Stimulated activated naive CD8-positive, alpha-beta T cell treated with anti-CD3 and anti-CD28 coated beads, Interleukin-15, Interleukin-2, amounts not matched to agents 100 ng/mL and 50 ng/mL, for 24 hours (primary cell): Measurements from ENCODE around the gene CPXM2.

ENCODE experiments used
- H3K27ac Mint-ChIP-seq: one replicate; pipeline ENCODE4 v1.8.0; 2021; ENCODE audit warnings: mild to moderate bottlenecking, mixed read lengths
- H3K27me3 Mint-ChIP-seq: one replicate; pipeline ENCODE4 v1.8.0; 2021; ENCODE audit warnings: mixed read lengths
- H3K36me3 Mint-ChIP-seq: one replicate; pipeline ENCODE4 v1.8.0; 2021; ENCODE audit warnings: low read depth, mixed read lengths
- H3K4me1 Mint-ChIP-seq: one replicate; pipeline ENCODE4 v1.8.0; 2021; ENCODE audit warnings: low read depth, mixed read lengths
- H3K4me3 Mint-ChIP-seq: one replicate; pipeline ENCODE4 v1.8.0; 2021; ENCODE audit warnings: mild to moderate bottlenecking, mixed read lengths
- H3K9me3 Mint-ChIP-seq: one replicate; pipeline ENCODE4 v1.8.0; 2021; ENCODE audit warnings: mixed read lengths

Gene CPXM2

DNA sequence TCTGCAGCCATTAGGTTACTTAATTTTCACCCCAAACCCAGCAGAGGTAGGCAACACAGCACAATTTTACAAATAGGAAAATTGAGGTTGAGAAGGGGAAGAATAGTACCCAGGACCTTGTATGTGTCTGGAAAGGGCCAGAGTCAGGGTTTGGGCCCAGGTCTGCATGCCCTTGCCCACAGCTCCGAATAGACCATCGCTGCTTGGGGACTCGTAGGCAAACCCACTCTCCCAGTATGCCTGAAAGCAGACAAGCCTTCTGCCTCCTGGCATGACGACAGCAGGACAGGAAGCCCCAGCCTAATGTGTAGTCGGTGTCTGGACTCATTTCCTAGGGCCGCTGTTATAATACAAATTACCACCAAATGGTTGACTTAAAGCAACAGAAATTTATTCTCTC lies 133.8 kb downstream of the CPXM2 start:
- H3K4me1 Mint-ChIP-seq: no peaks in the 10 kb centered on the region
- H3K36me3 Mint-ChIP-seq: no peaks in the 10 kb centered on the region
- no peaks in the 10 kb centered on the region for H3K9me3 Mint-ChIP-seq
- no peak overlapping the region for H3K4me3 Mint-ChIP-seq
- no peak overlapping the region for H3K27ac Mint-ChIP-seq
- peaks cover 33% of the 10 kb centered on the region for H3K27me3 Mint-ChIP-seq

DNA sequence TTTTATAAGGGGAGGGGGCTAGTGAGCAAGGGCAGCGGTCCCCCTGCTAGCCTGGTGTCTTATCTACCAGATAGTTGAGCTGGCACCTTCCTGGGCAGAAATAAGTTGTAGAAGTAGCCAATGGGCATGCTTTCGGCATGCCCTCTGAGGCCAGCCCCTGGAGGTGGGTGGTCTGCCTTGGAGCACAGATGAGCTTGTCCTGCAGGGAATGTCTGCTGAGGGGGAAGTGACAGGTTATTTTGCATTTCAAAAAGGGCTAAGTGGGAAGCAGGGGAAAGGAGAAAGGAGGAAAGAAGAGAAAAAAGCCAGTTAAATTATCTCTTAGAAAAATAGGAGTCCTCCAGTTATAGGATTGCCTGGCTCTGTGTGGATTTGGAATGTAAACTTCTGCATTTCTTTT lies 136.5 kb downstream of the CPXM2 start:
- H3K9me3 Mint-ChIP-seq: no peaks in the 10 kb centered on the region
- H3K4me3 Mint-ChIP-seq: no peak overlapping the region
- no peaks in the 10 kb centered on the region for H3K36me3 Mint-ChIP-seq
- H3K27ac Mint-ChIP-seq: no peak overlapping the region
- H3K4me1 Mint-ChIP-seq: no peaks in the 10 kb centered on the region
- H3K27me3 Mint-ChIP-seq: peaks cover 26% of the 10 kb centered on the region

DNA sequence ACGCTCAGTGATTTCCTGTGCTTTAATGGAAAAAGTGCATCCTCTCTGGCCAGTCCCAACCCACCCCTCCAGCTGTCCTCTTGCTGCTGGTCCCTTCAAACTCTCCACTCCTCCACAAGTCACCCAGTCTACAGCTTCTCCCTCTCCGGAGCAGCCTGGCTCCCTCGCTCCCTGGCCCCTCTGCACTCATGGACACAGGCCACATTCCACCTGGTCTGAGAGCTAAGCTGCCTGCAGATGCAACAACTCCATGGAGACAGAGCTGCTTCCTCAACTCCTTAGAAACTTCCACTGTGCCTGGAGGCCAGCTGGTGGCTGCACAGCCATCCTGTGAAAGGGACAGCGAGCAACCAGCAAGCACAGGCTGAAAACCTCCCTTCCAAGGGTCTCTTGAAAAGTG lies 137.5 kb downstream of the CPXM2 start:
- no peak overlapping the region for H3K27ac Mint-ChIP-seq
- H3K36me3 Mint-ChIP-seq: no peaks in the 10 kb centered on the region
- H3K4me3 Mint-ChIP-seq: no peak overlapping the region
- H3K27me3 Mint-ChIP-seq: peaks cover 19% of the 10 kb centered on the region
- no peaks in the 10 kb centered on the region for H3K9me3 Mint-ChIP-seq
- H3K4me1 Mint-ChIP-seq: no peaks in the 10 kb centered on the region

DNA sequence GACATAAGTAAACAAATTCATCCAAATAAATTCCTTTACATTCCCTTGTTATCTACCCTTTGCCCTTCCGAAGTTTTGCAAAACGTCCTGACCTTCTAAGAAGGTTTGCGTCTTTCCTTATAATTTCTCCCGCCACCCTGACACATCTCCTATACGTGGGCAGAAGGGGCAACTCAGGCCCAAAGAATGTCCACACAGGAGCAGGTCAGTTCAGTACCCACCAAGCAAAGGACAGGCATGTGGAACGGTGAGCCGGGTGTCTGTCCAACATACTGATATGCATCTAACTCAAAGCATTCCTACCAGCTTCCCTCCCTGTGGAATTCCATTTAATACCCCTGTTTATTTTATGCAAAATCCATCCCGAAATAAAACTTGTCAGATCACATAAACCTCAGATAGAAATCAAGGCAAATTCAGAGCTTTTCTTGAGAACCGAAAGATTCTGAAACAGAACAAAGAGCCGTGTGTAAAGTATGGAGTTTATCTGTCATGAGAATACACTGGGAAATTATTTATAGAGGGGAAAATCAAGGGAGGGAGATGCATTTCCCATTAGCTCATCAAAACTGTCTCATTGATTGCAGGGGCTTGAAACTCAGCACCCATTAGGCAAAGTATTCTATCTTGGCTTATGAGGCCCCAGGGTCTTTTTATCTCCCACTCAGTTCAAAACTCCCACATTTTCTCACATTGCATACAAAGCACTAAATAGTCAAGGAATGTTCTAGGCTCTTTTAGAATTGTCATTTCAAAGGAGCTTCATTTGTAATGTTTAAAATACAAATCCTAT lies 140.1 kb downstream of the CPXM2 start:
- Mint-ChIP-seq H3K4me3 (no peak overlapping the region), H3K36me3 (no peaks in the 10 kb centered on the region), H3K27me3 (peaks cover 11% of the 10 kb centered on the region), H3K9me3 (no peaks in the 10 kb centered on the region), H3K27ac (no peak overlapping the region), H3K4me1 (no peaks in the 10 kb centered on the region)

DNA sequence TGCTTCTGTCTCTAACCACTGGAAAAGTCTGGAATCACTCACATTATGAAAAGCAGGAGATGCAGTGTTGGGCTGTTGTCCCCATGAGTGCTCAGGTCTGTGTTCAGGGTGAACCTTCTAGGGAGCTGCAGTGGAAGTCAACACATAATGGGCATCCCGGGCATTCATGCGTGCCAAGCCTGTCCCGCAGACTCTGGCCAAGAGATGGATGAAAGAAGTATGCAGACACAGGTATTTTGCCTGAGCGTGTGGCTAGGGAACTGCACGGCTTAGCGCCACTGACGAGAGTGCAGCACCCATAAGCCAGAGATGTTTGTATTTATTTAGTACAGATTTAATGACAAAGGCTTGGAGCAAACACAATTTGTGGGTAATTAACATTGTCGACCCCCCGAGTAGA lies 140.7 kb downstream of the CPXM2 start:
- Mint-ChIP-seq H3K36me3 (no peaks in the 10 kb centered on the region), H3K27me3 (peaks cover 11% of the 10 kb centered on the region), H3K9me3 (no peaks in the 10 kb centered on the region), H3K4me1 (no peaks in the 10 kb centered on the region), H3K27ac (no peak overlapping the region), H3K4me3 (no peak overlapping the region)

DNA sequence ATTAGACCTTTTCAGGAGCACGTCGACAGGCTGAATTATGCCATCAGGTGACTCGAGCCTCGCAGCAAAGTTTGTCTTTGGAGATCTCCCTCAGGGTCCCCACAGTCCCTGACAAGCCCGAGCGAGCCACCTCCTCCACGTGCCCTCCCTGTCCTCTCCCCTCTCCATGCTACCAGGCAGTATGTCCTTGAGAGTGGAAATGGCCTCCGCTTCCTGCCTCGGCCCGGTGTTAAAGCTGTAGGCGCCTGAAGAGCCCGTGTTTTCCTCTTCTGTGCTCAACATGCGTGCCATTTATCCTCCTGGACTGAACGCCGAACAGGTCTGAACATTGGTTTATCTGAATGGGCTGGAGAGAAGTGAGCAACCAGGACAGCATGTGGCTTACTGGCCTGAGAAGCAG lies 142.9 kb downstream of the CPXM2 start:
- H3K36me3 Mint-ChIP-seq: no peaks in the 10 kb centered on the region
- H3K4me1 Mint-ChIP-seq: no peaks in the 10 kb centered on the region
- H3K4me3 Mint-ChIP-seq: no peak overlapping the region
- H3K27me3 Mint-ChIP-seq: peaks cover 10% of the 10 kb centered on the region
- no peak overlapping the region for H3K27ac Mint-ChIP-seq
- no peaks in the 10 kb centered on the region for H3K9me3 Mint-ChIP-seq

DNA sequence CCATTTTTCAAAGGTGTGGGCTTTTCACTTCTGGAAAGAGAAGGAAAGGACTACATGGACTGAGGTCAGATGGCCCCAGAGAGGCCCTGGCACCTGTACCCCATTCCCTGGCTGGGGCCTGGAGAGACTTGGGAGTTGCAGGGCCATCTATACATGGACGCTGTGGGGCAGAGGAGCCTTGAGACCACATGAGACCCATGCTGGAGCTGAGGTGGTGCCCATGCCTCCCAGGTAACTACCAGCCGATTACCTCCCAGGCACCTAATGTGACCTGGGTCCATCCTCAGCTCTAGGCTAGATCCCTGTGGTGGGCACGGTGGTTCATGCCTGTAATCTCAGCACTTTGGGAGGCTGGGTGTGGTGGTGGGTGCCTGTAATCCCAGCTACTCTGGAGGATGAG lies 144.2 kb downstream of the CPXM2 start:
- no peak overlapping the region for H3K4me3 Mint-ChIP-seq
- peaks cover 16% of the 10 kb centered on the region for H3K27me3 Mint-ChIP-seq
- H3K9me3 Mint-ChIP-seq: no peaks in the 10 kb centered on the region
- H3K27ac Mint-ChIP-seq: no peak overlapping the region
- no peaks in the 10 kb centered on the region for H3K4me1 Mint-ChIP-seq
- H3K36me3 Mint-ChIP-seq: no peaks in the 10 kb centered on the region

DNA sequence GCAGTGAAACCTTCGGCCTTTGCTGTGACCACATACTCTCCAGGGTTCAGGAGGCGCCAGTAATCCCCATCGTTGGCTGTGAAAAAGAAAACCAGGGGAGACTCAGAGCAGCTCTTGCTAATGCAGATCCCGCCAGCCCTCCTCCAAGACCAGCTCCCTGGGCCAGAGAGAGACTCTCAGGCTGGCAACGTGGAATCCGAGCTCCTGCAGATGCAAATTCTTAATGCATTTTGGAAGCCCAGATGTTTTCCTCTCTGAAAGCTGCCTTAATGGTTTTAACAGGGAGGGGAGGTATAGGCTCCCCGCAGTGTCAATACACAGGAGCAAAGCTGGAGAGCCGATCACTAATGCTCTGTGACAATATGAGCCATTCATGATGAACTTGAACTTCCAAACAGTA lies 144.7 kb downstream of the CPXM2 start:
- Mint-ChIP-seq H3K4me3 (no peak overlapping the region), H3K27ac (no peak overlapping the region), H3K27me3 (peaks cover 16% of the 10 kb centered on the region), H3K4me1 (no peaks in the 10 kb centered on the region), H3K9me3 (no peaks in the 10 kb centered on the region), H3K36me3 (no peaks in the 10 kb centered on the region)

DNA sequence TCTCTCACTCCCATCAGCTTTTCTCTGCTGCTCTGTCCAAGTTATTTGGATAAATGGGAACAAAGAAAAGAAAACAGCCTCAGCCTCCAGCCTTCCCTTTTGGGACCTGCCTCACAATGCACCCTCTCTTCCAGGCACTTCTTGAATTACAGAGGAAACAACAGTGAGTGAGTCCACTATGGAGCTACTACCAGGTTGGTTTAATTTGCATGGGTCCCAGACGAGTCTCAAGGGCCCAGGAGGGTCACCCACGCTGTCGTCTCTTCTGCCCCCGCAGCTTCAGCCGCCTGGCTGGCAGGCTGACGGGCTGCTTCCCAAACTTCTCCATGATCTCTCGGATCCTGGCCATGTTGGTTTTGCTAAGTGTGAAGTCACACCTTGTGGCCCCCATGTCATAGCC lies 145.1 kb downstream of the CPXM2 start:
- Mint-ChIP-seq H3K27ac (no peak overlapping the region), H3K36me3 (no peaks in the 10 kb centered on the region), H3K27me3 (peaks cover 16% of the 10 kb centered on the region), H3K9me3 (no peaks in the 10 kb centered on the region), H3K4me1 (no peaks in the 10 kb centered on the region), H3K4me3 (no peak overlapping the region)

DNA sequence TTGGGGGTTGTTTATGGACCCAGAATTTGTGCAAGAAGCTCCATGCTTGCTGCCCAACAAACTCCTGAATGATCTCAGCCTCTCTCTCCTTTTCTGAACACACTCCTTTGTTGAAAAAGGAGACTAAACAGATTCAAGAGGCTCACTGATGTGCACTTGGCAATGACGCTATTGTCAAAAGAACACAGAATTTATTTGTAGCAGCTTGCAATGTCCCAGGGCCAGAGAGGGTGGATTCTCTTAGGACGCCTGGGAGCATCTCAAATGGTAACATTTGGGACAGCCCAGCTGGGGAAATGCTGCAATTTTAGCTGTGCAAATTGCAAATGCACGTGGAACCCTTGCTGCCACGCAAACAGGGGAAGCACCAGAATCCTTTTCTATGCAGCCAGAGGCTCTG lies 145.5 kb downstream of the CPXM2 start:
- H3K4me1 Mint-ChIP-seq: no peaks in the 10 kb centered on the region
- no peak overlapping the region for H3K27ac Mint-ChIP-seq
- no peaks in the 10 kb centered on the region for H3K9me3 Mint-ChIP-seq
- no peaks in the 10 kb centered on the region for H3K36me3 Mint-ChIP-seq
- no peak overlapping the region for H3K4me3 Mint-ChIP-seq
- peaks cover 16% of the 10 kb centered on the region for H3K27me3 Mint-ChIP-seq

DNA sequence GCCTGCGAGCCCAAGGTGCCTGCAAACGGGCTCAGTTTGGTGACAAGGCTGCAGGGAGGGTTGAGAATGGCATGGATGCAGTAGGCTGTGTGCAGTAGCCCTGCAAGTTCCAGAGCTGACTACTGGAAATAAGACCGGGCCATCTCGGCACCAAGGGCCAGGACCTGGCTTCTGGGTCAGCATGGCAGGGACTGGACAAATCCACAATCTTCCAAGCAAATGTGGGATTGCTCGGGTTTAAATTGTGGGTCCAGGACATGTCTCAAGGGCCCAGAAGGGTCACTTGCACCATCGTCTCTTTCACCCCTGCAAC lies 147.4 kb downstream of the CPXM2 start:
- H3K9me3 Mint-ChIP-seq: no peaks in the 10 kb centered on the region
- no peak overlapping the region for H3K27ac Mint-ChIP-seq
- H3K4me3 Mint-ChIP-seq: no peak overlapping the region

DNA sequence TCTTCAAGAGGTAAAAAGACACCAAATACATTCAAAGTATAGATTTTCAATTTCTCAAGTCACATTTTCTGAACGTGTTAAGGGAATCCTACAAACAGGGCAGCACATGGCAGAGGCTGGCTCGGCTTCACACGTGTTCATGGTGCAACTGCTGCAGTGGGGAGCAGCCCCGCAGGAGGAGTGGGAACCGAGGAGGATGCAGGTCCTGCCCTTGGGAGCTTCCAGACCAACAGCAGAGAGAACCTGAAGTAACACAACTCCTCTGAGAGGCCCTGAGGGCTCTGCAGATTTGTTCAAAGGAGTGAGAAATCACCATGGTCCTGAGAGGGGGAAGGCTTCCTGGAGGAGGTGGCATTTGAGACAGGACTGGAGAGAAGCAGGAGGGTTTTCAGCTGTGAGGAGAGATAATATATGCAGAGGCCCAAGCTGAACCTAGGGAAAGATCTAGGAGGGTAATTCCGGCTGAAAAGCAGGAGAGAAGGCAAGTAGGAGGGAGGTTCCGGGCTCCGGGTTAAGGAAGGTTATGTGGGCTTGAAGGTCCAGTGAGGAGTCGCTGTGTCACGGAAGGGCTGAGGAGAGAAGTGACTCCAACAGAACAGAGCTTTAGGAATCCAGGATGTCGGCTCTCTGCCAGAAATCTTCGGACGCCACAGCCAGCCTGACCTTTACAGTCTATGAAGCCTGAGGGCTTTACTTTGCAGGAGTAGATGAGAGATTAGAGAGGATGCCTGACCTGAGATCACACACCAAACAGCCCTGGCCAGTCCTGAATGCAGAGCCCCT lies 148.0 kb downstream of the CPXM2 start:
- Mint-ChIP-seq H3K9me3 (no peaks in the 10 kb centered on the region), H3K27ac (no peak overlapping the region), H3K27me3 (peaks cover 15% of the 10 kb centered on the region), H3K4me1 (no peaks in the 10 kb centered on the region), H3K36me3 (no peaks in the 10 kb centered on the region), H3K4me3 (no peak overlapping the region)

More for the DNA sequence above, 147.4 kb downstream of the CPXM2 start:
- H3K27me3 Mint-ChIP-seq: peaks cover 13% of the 10 kb centered on the region
- H3K36me3 Mint-ChIP-seq: no peaks in the 10 kb centered on the region
- no peaks in the 10 kb centered on the region for H3K4me1 Mint-ChIP-seq

DNA sequence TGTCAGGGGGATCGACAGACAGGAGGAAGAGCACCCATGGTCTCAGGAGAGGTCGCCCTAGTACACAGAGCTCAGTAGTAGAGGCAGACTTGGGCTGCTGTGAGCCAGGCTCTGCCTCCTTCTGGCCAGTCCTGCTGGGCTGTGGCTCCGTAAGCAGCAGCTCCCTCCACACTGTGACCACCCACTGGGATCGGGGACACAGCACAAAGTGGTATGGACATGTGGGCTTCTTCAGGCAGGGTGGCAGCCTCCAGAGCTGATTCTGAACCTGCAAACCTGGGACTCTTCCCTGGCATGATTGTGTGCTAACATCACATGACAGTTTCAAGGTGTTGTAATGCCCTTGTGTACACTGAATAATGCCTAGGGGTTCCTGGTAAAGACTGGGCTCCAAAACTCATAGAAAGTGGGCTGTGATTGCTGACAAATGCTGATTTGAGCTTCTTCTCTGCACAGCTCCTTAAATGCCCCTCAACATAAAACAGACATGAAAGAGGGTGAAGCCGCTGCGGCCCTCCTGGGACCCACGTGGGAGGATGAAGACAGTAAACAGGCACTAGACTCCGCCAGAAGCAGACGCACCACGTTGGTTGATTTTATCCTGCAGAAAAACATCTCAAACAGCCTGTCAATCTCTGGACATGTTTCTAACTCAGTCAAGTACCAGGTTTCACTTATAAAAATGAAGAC lies 148.7 kb downstream of the CPXM2 start:
- H3K4me3 Mint-ChIP-seq: no peak overlapping the region
- H3K9me3 Mint-ChIP-seq: no peaks in the 10 kb centered on the region
- peaks cover 16% of the 10 kb centered on the region for H3K27me3 Mint-ChIP-seq
- H3K27ac Mint-ChIP-seq: no peak overlapping the region
- H3K4me1 Mint-ChIP-seq: no peaks in the 10 kb centered on the region
- H3K36me3 Mint-ChIP-seq: no peaks in the 10 kb centered on the region

DNA sequence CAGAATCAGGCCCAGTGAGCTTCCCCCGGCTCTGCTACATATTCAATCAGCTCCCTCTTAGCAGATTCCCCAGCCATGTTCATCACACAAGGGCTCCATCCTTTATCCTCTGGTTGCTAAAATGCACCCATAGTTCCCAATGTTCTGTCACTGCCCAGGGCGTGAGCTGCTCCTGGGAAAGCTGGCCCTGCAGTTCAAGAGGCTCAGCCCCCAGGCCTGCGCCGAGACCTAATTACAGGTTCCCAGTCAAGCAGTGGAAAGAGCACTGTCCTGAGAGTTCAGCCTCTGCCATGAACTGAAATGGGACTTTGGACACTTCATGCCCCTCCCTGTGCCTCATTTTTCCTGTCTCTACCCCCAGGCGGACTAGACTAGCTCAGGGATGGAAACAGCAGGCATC lies 149.9 kb downstream of the CPXM2 start:
- H3K27me3 Mint-ChIP-seq: peaks cover 16% of the 10 kb centered on the region
- no peak overlapping the region for H3K4me3 Mint-ChIP-seq
- no peak overlapping the region for H3K27ac Mint-ChIP-seq
- H3K36me3 Mint-ChIP-seq: no peaks in the 10 kb centered on the region
- H3K9me3 Mint-ChIP-seq: no peaks in the 10 kb centered on the region
- no peaks in the 10 kb centered on the region for H3K4me1 Mint-ChIP-seq

DNA sequence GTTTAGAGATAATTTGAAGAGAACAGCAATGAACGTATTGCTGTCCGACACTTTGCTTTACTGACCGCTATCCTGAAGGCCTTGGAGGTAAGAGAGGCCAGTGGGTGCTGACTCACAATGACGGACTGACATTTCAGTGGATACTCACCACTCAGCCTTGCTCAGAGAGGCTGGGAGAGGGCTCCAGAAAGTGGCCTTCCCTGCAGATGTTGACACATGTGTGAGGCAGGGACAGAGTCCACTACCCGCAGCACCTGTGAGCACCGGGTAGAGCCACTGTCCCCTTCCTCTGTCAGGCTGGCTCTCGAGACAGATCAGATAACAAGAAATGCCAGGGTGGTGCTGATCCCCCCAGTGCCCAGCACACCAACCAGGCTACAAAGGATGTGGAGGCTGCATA lies 150.5 kb downstream of the CPXM2 start:
- H3K36me3 Mint-ChIP-seq: no peaks in the 10 kb centered on the region
- no peaks in the 10 kb centered on the region for H3K9me3 Mint-ChIP-seq
- H3K4me3 Mint-ChIP-seq: no peak overlapping the region
- no peaks in the 10 kb centered on the region for H3K4me1 Mint-ChIP-seq
- peaks cover 16% of the 10 kb centered on the region for H3K27me3 Mint-ChIP-seq
- no peak overlapping the region for H3K27ac Mint-ChIP-seq
